RWPE1 (cell line): Measurements from ENCODE around the gene COL8A2.

ENCODE experiments used
- CTCF ChIA-PET: fragments of 350-600 bp; sonication (Branson Sonifier 250); formaldehyde crosslinking; extraction: SDS; loops from one replicate; lab custom pipeline; 2021; lab: Yijun Ruan, JAX
- POLR2A ChIA-PET: fragments of 400-600 bp; formaldehyde crosslinking; extraction: SDS; loops from one replicate; lab custom pipeline; 2020; ENCODE audit warnings: antibody characterized with exemption; ENCODE audit not compliant: low non-redundant PET; lab: Yijun Ruan, JAX
- DNase-seq: peaks from one replicate; pipeline ENCODE4 v3.0.0; 2012; ENCODE audit warnings: low spot score
- H3K27ac ChIP-seq: fragments of 450-650 bp; 2 replicates; pipeline ENCODE4 v1.5.1; 2017
- CTCF ChIP-seq: fragments of 450-650 bp; conservative IDR thresholded peaks from 2 replicates; pipeline ENCODE4 v1.5.1; 2017; ENCODE audit warnings: low read depth, mild to moderate bottlenecking

The COL8A2 gene

DNA sequence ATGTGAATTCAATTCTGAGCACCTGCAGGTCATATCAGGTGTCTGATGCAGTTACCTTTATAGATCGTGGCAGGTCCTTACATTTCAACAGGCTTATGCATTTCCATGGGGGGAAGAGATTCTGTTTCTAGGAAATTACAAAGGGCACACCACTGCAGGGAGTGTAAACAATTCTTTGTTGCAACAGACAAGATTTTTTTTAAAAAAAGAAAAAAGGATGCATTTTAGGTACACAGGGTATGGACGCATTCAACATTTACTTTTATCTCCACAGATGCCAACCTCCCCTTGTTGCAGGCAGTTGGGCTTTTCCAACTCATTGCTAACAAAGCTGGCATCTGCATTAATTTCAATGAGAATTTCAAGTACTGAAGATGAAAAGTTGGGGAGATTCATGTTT lies 54.7 kb downstream of the COL8A2 start:
- CTCF ChIA-PET = no interaction called here
- POLR2A ChIA-PET = no interaction called here
- no peak for DNase-seq
- H3K27ac ChIP-seq = no peak overlapping the region
- TF ChIP-seq CTCF = no peak

GRCh38 chr1:36068866-36069265 lies 56.2 kb downstream of the COL8A2 start:
- DNase-seq = no peak
- CTCF ChIA-PET = interaction anchor here (0.5 kb wide), 1 partner anchor 189 kb away, joined by 5 read pairs; no protein-coding TSS in a partner anchor
- TF ChIP-seq CTCF = no peak
- POLR2A ChIA-PET = no interaction called here
- no peak overlapping the region for H3K27ac ChIP-seq

DNA sequence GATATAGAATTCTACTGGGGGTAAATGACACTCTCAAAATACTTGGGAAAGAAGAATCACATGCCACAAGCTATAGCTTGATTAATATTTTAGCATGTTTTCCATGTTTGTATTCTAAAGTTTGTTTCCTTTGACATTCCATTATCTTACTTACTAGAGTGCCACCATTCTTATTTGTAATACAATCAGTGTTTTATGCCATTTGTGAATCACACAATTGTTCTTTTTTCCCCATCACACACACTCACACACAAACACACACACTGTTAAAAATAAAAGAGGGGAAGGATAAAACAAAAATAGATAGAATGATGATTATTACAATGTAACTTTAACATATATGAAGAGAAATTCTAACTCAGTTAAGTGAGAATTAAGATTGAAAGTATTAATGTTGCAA lies 57.2 kb downstream of the COL8A2 start:
- H3K27ac ChIP-seq = no peak overlapping the region
- POLR2A ChIA-PET = no interaction called here
- CTCF ChIA-PET = interaction anchor here (0.6 kb wide), 1 partner anchor 106 kb away, joined by 3 read pairs; no protein-coding TSS in a partner anchor
- no peak for DNase-seq
- TF ChIP-seq CTCF = no peak

DNA sequence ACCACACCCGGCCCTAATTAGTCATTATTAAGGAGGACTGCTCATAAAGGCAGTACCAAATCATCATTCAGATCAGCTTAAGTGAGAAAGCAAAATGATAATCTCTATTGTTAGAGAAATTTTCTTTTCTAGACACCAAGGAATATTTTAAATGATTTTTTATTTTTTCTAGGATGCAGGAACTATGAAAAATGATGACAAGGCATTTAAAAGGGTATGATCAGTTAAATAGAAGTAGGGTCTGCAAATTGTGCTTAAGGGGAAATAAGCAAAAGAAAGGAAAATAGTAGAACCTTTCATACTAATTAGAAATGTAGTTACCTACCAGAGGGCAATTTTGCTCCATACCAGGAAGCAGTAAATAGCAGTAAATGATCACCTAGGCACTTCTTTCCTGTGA lies 62.7 kb downstream of the COL8A2 start:
- H3K27ac ChIP-seq = no peak overlapping the region
- DNase-seq = no peak
- ChIA-PET POLR2A (no interaction called here), CTCF (interaction anchor here (0.6 kb wide), 1 partner anchor 1688 kb away, joined by 4 read pairs; no protein-coding TSS in a partner anchor)
- TF ChIP-seq CTCF = no peak

DNA sequence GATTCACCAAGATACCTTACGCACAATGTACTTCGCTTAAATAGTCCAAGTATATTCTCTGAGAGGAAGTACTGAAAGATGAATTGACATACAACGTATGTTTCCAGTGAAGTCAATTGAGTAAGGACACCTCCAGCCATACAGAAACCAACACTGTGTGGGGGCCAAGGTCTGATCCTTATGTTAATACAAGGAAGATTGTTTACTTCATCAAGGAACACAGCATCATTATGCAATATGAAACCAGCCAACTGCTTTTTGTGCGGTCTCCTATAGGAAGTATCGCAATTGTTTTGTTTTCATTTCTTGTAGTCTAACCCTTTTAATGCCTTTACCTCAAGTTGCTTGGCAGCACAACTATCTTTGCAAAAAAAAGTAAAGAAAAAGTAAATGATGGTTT lies 69.3 kb downstream of the COL8A2 start:
- TF ChIP-seq CTCF = no peak
- CTCF ChIA-PET = no interaction called here
- POLR2A ChIA-PET = interaction anchor here (0.6 kb wide), 1 partner anchor 1206 kb away, joined by 4 read pairs; no protein-coding TSS in a partner anchor
- no peak for DNase-seq
- H3K27ac ChIP-seq = no peak overlapping the region

DNA sequence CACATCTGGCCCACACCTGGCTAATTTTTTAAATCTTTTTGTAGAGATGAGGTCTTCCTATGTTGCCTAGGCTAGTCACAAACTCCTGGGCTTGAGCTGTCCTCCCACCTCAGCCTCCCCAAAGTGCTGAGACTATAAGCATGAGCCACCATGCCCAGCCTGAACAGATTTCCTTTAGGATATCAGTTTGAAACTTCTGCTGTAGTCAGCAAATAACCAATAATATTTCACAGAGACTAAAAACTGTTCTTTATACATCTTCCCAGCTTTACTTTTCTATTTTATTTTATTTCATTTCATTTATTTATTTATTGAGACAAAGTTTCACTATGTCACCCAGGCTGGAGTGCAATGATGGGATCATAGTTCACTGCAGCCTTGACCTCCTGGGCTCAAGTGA lies 71.0 kb downstream of the COL8A2 start:
- no peak overlapping the region for H3K27ac ChIP-seq
- ChIA-PET POLR2A (no interaction called here), CTCF (no interaction called here)
- no peak for TF ChIP-seq CTCF
- DNase-seq = no peak
